ENCODE measurements around the gene H3-3A.

Gene H3-3A

GRCh38 chr1:226062558-226063223, at the start of gene H3-3A:
H3-3A (plus strand) TSS chr1:226062716; CDS start chr1:226064352, 1,636 bp downstream.
- no peak for DNase-seq (ENCODE audit: low read depth)
- TF ChIP-seq CTCF (conservative IDR thresholded peaks at IDR 0.05; ENCODE audit: low read depth, low read length), result no peak
- H3K4me3 ChIP-seq (ENCODE audit: low read length), result peak within 1 kb of the TSS; percentile 78

GRCh38 chr1:226017070-226017469, 45.4 kb upstream of the H3-3A start:
- no peak for TF ChIP-seq CTCF (conservative IDR thresholded peaks at IDR 0.05; ENCODE audit: low read depth, low read length)
- H3K4me3 ChIP-seq (ENCODE audit: low read length), result no peak overlapping the region
- DNase-seq (ENCODE audit: low read depth), result no peak

GRCh38 chr1:226019572-226019971, 42.9 kb upstream of the H3-3A start:
- H3K4me3 ChIP-seq (ENCODE audit: low read length), result no peak overlapping the region
- TF ChIP-seq CTCF (conservative IDR thresholded peaks at IDR 0.05; ENCODE audit: low read depth, low read length), result no peak
- no peak for DNase-seq (ENCODE audit: low read depth)

- no peak overlapping the region for H3K4me3 ChIP-seq (ENCODE audit: low read length)
- DNase-seq (ENCODE audit: low read depth), result no peak
- no peak for TF ChIP-seq CTCF (conservative IDR thresholded peaks at IDR 0.05; ENCODE audit: low read depth, low read length)
Observed at GRCh38 chr1:226021401-226021800, 41.1 kb upstream of the H3-3A start.

GRCh38 chr1:226021801-226022200, 40.7 kb upstream of the H3-3A start:
- H3K4me3 ChIP-seq (ENCODE audit: low read length), result no peak overlapping the region
- TF ChIP-seq CTCF (conservative IDR thresholded peaks at IDR 0.05; ENCODE audit: low read depth, low read length), result no peak
- no peak for DNase-seq (ENCODE audit: low read depth)

GRCh38 chr1:226023735-226024134, 38.8 kb upstream of the H3-3A start:
- no peak for TF ChIP-seq CTCF (conservative IDR thresholded peaks at IDR 0.05; ENCODE audit: low read depth, low read length)
- H3K4me3 ChIP-seq (ENCODE audit: low read length), result no peak overlapping the region
- DNase-seq (ENCODE audit: low read depth), result no peak

GRCh38 chr1:226026833-226027232, 35.7 kb upstream of the H3-3A start:
- peak; percentile 52 for DNase-seq (ENCODE audit: low read depth)
- no peak overlapping the region for H3K4me3 ChIP-seq (ENCODE audit: low read length)
- no peak for TF ChIP-seq CTCF (conservative IDR thresholded peaks at IDR 0.05; ENCODE audit: low read depth, low read length)

Data from retinal pigment epithelial cell (primary cell).